MG63 (cell line): ENCODE results near the gene ZNF248. TPM values are rescaled to one million over a fixed set of nuclear protein-coding genes. Genes with fewer than 3 reads are reported as not detected.
"Not testable (repeated sequence)": the region's sequence is repeated elsewhere in the genome, so short reads cannot be mapped to it uniquely, and the experiment has no call there.

ENCODE experiments used
- DNase-seq: peaks from one replicate; pipeline ENCODE4 v3.0.0-alpha.2; 2020
- H3K27me3 ChIP-seq: fragments of 250-450 bp; sonication (Bioruptor Pico); 2 replicates; pipeline ENCODE4 v1.5.1; 2020; ENCODE audit warnings: mild to moderate bottlenecking, moderate library complexity
- H3K36me3 ChIP-seq: fragments of 250-450 bp; sonication (Bioruptor Pico); 2 replicates; pipeline ENCODE4 v1.5.1; 2020; ENCODE audit warnings: mild to moderate bottlenecking, moderate library complexity
- H3K4me3 ChIP-seq: fragments of 250-450 bp; sonication (Bioruptor Pico); 2 replicates; pipeline ENCODE4 v1.5.1; 2020; ENCODE audit warnings: mild to moderate bottlenecking, moderate library complexity
- H3K9me3 ChIP-seq: fragments of 250-450 bp; sonication (Bioruptor Pico); 2 replicates; pipeline ENCODE4 v1.5.1; 2020; ENCODE audit warnings: mild to moderate bottlenecking, moderate library complexity
- total RNA-seq: library from RNA; depleted of rRNA; stranded (reverse); fragments of >200 nt; shearing (Covaris generic); gene quantifications from 2 replicates; pipeline ENCODE4 v1.2.3, GENCODE V29; 2014; ENCODE audit warnings: low replicate concordance; rRNA removed

ZNF248 gene
- total RNA-seq: 3.7 and 4.0 TPM in 2 replicates

- Histone ChIP-seq H3K4me3 (peak within 1 kb of the TSS; percentile 91), H3K27me3 (no peaks in the 10 kb centered on the region), H3K9me3 (peaks cover 18% of the 10 kb centered on the region), H3K36me3 (peaks cover 14% of the 10 kb centered on the region)
- DNase-seq: peak; percentile 95
Measured at GRCh38 chr10:37857287-37858211, at the start of gene ZNF248. Gene ZNF248, minus strand, starts transcription at chr10:37857610. Its CDS starts 1,300 bp downstream, at chr10:37856310.

GRCh38 chr10:37906382-37906781 is 49.0 kb upstream of the ZNF248 start:
- Histone ChIP-seq H3K27me3 (no peaks in the 10 kb centered on the region), H3K36me3 (no peaks in the 10 kb centered on the region), H3K4me3 (no peak overlapping the region), H3K9me3 (no peaks in the 10 kb centered on the region)
- DNase-seq: no peak

GRCh38 chr10:37896436-37896835 is 39.0 kb upstream of the ZNF248 start:
- H3K36me3 ChIP-seq: no peaks in the 10 kb centered on the region
- H3K4me3 ChIP-seq: no peak overlapping the region
- no peaks in the 10 kb centered on the region for H3K27me3 ChIP-seq
- H3K9me3 ChIP-seq: peaks cover 19% of the 10 kb centered on the region; the same call in 1 of the 2 replicates
- DNase-seq: no peak

- H3K36me3 ChIP-seq: no peaks in the 10 kb centered on the region
- H3K4me3 ChIP-seq: no peak overlapping the region
- H3K9me3 ChIP-seq: peaks cover 19% of the 10 kb centered on the region; the same call in 1 of the 2 replicates
- H3K27me3 ChIP-seq: no peaks in the 10 kb centered on the region
- DNase-seq: no peak
Measured at GRCh38 chr10:37895674-37896073, 38.3 kb upstream of the ZNF248 start.

GRCh38 chr10:37885850-37886249 is 28.4 kb upstream of the ZNF248 start:
- no peak overlapping the region for H3K4me3 ChIP-seq
- no peaks in the 10 kb centered on the region for H3K9me3 ChIP-seq
- H3K36me3 ChIP-seq: no peaks in the 10 kb centered on the region
- H3K27me3 ChIP-seq: no peaks in the 10 kb centered on the region
- DNase-seq: no peak

- H3K36me3 ChIP-seq: no peaks in the 10 kb centered on the region
- H3K9me3 ChIP-seq: no peaks in the 10 kb centered on the region
- no peaks in the 10 kb centered on the region for H3K27me3 ChIP-seq
- no peak for DNase-seq
- no peak overlapping the region for H3K4me3 ChIP-seq
Measured at GRCh38 chr10:37872955-37873354, 15.5 kb upstream of the ZNF248 start.

GRCh38 chr10:37872283-37872682 is 14.9 kb upstream of the ZNF248 start:
- no peak for DNase-seq
- Histone ChIP-seq H3K9me3 (no peaks in the 10 kb centered on the region), H3K27me3 (no peaks in the 10 kb centered on the region), H3K4me3 (no peak overlapping the region), H3K36me3 (no peaks in the 10 kb centered on the region)

GRCh38 chr10:37871568-37872251 is 14.3 kb upstream of the ZNF248 start:
- Histone ChIP-seq H3K4me3 (no peak overlapping the region), H3K9me3 (no peaks in the 10 kb centered on the region), H3K27me3 (no peaks in the 10 kb centered on the region), H3K36me3 (no peaks in the 10 kb centered on the region)
- DNase-seq: no peak

- DNase-seq: no peak
- Histone ChIP-seq H3K9me3 (no peaks in the 10 kb centered on the region), H3K36me3 (no peaks in the 10 kb centered on the region), H3K27me3 (no peaks in the 10 kb centered on the region), H3K4me3 (no peak overlapping the region)
Measured at GRCh38 chr10:37871143-37871542, 13.7 kb upstream of the ZNF248 start.

- no peak for DNase-seq
- Histone ChIP-seq H3K36me3 (no peaks in the 10 kb centered on the region), H3K9me3 (no peaks in the 10 kb centered on the region), H3K27me3 (no peaks in the 10 kb centered on the region), H3K4me3 (no peak overlapping the region)
Measured at GRCh38 chr10:37868796-37869195, 11.4 kb upstream of the ZNF248 start.

GRCh38 chr10:37865957-37866803 is 8.8 kb upstream of the ZNF248 start:
- H3K4me3 ChIP-seq: no peak overlapping the region

GRCh38 chr10:37865264-37865663 is 7.9 kb upstream of the ZNF248 start:
- H3K4me3 ChIP-seq: no peak overlapping the region

More at GRCh38 chr10:37865957-37866803, 8.8 kb upstream of the ZNF248 start:
- H3K27me3 ChIP-seq: no peaks in the 10 kb centered on the region
- no peak for DNase-seq
- no peaks in the 10 kb centered on the region for H3K36me3 ChIP-seq
- H3K9me3 ChIP-seq: 0 out of 2 replicates have a peak, but pooled peaks cover 2% of the 10 kb centered on the region

GRCh38 chr10:37860494-37861190 is 3.2 kb upstream of the ZNF248 start:
- peaks cover 18% of the 10 kb centered on the region for H3K9me3 ChIP-seq
- no peaks in the 10 kb centered on the region for H3K27me3 ChIP-seq
- no peaks in the 10 kb centered on the region; the same call in 1 of the 2 replicates for H3K36me3 ChIP-seq
- H3K4me3 ChIP-seq: no peak overlapping the region
- peak; percentile 28 for DNase-seq

More at GRCh38 chr10:37865264-37865663, 7.9 kb upstream of the ZNF248 start:
- H3K9me3 ChIP-seq: peaks cover 11% of the 10 kb centered on the region
- no peaks in the 10 kb centered on the region for H3K27me3 ChIP-seq
- no peaks in the 10 kb centered on the region for H3K36me3 ChIP-seq
- peak; percentile 23 for DNase-seq

- H3K27me3 ChIP-seq, H3K4me3 ChIP-seq, DNase-seq, H3K36me3 ChIP-seq: not testable (repeated sequence)
- peaks cover 18% of the 10 kb centered on the region for H3K9me3 ChIP-seq
Measured at GRCh38 chr10:37859270-37859669, 1.9 kb upstream of the ZNF248 start.

GRCh38 chr10:37856881-37857286 is 526 bp downstream of the ZNF248 start:
- Histone ChIP-seq H3K36me3 (peaks cover 14% of the 10 kb centered on the region), H3K9me3 (peaks cover 18% of the 10 kb centered on the region), H3K27me3 (no peaks in the 10 kb centered on the region), H3K4me3 (peak overlapping the region; percentile 91)
- peak; percentile 14 for DNase-seq

GRCh38 chr10:37855636-37856035 is 1.8 kb downstream of the ZNF248 start:
- DNase-seq: no peak
- H3K9me3 ChIP-seq: peaks cover 11% of the 10 kb centered on the region
- H3K27me3 ChIP-seq: no peaks in the 10 kb centered on the region
- H3K4me3 ChIP-seq: peak overlapping the region; percentile 91
- peaks cover 14% of the 10 kb centered on the region for H3K36me3 ChIP-seq
